HG03108 (cell line): ENCODE results near the gene CDNF.
"Not testable (repeated sequence)": the region's sequence is repeated elsewhere in the genome, so short reads cannot be mapped to it uniquely, and the experiment has no call there.

ENCODE experiments used
- ATAC-seq: cut with Tn5 transposase; IDR thresholded peaks from one replicate; pipeline ENCODE4 v1.9.1; 2021; ENCODE audit warnings: moderate library complexity; ENCODE audit not compliant: unreplicated experiment

Gene CDNF

GRCh38 chr10:14840178-14840577 lies 2.3 kb upstream of the CDNF start:
- no peak for ATAC-seq

DNA sequence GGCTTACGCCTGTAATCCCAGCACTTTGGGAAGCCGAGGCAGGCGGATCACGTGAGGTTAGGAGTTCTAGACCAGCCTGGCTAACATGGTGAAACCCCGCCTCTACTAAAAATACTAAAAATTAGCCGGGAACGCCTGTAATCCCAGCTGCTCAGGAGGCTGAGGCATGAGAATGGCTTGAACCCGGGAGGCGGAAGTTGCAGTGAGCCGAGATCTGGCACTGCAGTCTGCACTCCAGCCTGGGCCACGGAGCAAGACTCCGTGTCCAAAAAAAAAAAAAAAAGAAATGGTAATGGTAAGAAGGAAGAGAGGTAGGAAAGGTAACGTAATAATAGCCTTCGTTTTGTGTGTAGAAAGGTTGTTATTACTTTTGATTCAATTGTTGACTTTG lies 1.5 kb upstream of the CDNF start:
- no peak for ATAC-seq

DNA sequence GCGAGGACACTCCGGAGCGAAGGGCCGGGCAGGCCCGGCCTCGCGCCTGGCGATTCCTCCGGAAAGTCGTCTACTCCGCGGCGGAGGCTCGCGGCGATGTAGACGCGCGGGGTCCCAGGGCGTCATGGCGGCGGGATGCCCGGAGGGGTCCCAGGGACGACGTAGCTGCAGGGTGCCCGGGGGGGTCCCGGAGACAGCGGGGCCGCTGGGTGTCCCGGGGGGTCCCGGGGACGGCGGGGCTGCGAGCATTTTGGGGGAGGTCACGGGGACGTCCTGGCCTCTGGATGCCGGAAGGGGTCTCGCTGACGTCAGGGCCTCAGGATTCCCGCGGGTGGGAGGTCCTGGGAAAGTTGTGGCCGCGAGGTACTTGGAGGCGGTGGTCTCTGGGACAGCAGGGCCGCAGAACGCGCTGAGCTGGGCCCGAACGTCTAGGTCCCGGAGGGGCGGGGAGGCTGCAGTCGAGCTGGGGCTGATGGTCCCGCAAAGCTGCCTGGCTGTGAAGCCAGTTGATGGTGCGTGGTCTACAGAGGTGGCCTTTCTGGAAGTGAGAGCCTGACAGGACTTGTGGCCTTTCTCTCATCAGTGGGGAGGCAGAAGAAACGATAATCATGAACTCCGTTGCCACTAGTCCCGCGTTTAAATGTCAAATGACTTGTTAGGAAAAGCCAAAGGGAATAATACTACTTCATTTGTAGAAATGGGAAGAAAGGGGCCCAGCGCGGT lies 906 bp upstream of the CDNF start:
- no peak for ATAC-seq

DNA sequence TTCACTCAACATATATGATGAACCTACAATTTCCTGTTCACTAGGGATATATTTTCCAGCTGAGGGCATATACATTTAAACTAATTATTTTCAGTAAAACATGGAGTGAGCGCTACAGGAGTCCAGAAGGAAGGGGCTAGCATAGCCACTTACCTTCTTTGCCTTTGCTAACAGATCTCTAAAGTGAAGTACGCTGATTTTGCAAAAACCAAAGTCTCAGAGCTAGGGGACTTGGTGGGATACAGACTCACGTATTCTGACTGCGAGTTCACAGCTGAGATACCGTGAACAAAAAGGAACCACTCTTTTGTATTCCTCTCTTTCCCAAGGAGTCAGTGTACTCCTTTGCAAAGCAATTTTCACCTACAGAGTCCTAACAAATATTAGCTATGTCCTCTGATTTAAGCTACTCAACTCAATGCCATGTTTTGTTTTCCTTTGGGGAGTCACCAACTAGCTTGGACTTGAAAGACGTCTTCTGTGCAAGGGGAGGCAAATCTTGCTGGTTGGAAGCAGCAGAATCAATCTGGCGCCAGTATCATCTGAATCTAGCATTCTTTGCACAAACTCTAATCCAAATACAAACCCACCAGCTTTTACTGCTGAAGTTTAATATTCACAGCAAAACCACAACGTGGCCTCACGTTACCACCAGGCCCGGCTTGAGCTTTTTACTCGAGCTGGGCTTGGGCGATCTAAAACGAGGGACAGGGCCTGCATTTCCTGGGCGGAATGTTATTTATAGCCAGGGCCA lies 657 bp downstream of the CDNF start:
- ATAC-seq: no peak

GRCh38 chr10:14836208-14836607 lies 1.6 kb downstream of the CDNF start:
- ATAC-seq: no peak

GRCh38 chr10:14833106-14833505 lies 4.7 kb downstream of the CDNF start:
- no peak for ATAC-seq

GRCh38 chr10:14826076-14826829 lies 11.6 kb downstream of the CDNF start:
- no peak for ATAC-seq

- ATAC-seq: no peak
Measured at GRCh38 chr10:14823966-14824365, 13.9 kb downstream of the CDNF start.

DNA sequence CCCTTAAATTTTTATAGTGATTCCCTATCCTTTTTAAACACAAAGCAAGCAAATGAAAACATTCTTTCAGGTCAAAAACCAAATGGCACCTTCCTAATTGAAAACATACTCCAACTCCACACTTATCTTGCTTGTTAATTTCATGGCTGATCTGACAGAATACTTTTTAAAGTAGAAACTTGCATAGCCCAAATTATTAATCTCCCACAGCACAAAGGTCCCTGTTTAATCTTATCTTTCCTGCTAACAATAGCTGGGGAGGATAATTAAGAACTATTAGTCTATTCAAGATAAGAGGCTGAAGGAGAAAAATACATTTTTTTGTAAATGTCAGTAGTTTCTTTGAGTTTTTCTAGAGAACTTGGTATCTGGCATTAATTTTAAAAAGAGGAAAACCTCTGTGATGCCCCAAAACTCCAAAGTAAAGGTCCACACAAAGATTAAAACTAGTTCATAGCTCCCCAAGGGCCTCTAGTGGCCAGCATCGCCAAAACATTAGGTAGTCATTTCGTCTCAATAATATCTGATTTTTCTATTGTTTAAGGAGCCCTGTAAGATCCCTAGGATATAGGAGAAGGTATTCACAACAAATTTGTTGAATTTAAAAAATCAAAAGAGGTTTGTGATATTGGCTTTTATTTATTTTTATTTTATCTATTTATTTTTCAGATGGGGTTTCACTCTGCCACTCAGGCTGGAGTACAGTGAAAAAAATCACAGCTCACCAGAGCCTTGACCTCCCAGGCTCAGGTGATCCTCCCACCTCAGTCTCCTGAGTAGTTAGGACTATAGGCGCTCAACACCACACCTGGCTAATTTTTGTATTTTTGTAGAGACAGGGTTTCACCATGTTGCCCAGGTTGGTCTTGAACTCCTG lies 14.7 kb downstream of the CDNF start:
- ATAC-seq: no peak

GRCh38 chr10:14821635-14822375 lies 16.0 kb downstream of the CDNF start:
- ATAC-seq: no peak

DNA sequence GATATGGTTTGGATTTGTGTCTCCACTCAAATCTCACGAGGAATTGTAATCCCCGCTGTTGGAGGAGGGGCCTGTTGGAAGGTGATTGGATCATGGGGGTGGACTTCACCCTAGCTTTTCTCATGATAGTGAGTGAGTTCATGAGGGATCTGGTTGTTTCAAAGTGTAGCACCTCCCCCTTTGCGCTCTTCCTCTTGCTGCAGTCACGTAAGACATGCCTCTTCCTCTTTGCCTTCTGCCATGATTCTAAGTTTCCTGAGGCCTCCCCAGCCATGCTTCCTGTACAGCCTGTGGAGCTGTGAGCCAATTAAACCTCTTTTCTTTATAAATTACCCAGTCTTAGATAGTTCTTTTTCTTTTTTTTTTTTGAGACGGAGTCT lies 17.1 kb downstream of the CDNF start:
- no peak for ATAC-seq

DNA sequence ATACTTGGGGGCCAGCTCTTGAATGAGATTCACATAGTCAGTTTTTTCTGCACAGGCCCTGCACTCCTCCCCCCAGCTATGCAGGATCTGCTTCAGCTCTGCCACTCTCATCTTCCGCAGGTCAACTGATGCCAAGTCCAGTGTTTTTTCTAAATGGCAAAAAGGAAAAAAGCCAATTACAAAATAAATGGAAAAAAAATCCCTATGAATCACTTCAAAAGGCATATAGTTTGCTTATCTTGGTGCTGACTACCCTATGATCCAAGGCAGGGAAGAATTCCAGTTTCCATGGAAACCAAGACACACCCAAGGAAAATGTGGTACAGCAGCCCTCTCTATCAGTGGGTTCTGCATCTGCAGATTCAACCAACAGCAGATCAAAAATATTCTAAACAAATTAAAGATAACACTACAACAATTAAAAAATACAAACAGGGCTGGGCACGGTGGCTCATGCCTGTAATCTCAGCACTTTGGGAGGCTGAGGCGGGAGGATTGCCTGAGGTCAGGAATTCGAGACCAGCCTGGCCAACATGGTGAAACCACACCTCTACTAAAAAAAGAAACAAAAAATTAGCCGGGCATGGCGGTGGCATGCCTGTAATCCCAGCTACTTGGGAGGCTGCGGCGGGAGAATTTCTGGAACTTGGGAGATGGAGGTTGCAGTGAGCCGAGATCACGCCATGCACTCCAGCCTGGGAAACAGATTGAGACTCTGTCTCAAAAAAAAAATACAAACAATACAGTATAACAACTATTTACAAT lies 17.6 kb downstream of the CDNF start:
- no peak for ATAC-seq

DNA sequence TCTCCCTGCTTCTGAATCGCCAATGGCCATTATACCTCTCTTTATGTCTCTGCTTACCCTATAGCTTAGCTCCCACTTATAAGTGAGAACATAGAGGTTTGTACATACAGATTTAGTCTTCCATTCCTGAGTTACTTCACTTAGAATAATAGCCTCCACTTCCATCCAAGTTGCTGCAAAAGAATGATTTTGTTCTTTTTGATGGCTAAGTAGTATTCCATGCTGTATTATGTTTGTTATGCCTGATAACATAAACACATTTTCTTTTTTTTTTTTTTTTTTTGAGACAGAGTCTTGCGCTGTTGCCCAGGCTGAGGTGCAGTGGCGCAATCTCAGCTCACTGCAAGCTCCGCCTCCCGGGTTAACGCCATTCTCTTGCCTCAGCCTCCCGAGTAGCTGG lies 21.1 kb downstream of the CDNF start:
- ATAC-seq: not testable (repeated sequence)

DNA sequence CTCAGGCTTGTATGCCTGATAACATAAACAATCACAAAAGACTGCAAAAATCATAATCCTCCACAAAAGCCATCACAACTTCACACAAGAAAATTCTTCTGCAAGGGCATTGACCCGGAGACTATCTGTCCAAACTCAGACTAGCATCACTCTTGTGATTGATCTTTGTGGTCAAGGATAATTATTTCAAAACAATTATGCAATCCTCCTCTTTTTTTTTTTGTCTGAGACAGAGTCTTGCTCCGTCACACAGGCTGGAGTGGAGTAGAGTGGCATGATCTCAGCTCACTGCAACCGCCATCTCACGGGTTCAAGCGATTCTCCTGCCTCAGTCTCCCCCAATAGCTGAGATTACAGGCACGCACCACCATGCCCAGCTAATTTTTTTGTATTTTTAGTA lies 22.2 kb downstream of the CDNF start:
- ATAC-seq: no peak

DNA sequence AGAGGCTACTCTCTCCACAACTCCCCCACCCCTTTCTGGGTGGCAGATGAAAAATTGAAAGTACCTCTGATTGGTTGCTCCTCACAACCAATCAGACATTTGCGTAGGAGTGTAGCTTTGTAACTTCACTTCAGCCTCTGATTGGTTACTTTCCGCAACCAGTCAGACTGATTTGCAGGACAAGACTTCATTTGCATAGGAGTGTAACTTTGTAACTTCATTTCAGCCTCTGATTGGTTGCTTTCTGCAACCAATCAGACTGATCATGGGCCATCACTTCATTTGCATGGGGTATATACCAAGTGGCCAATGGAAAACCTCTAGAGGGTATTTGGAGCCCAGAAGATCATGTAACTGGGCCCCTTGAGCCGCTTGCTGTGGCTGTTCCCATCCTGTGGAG lies 25.6 kb downstream of the CDNF start:
- ATAC-seq: no peak

GRCh38 chr10:14810969-14811953 lies 26.6 kb downstream of the CDNF start:
- no peak for ATAC-seq

- no peak for ATAC-seq
Measured at GRCh38 chr10:14806318-14806717, 31.5 kb downstream of the CDNF start.

GRCh38 chr10:14803827-14804226 lies 34.0 kb downstream of the CDNF start:
- no peak for ATAC-seq
